ENCODE measurements around the gene C3.
"Not testable (repeated sequence)": the region's sequence is repeated elsewhere in the genome, so short reads cannot be mapped to it uniquely, and the experiment has no call there.

Gene C3

DNA sequence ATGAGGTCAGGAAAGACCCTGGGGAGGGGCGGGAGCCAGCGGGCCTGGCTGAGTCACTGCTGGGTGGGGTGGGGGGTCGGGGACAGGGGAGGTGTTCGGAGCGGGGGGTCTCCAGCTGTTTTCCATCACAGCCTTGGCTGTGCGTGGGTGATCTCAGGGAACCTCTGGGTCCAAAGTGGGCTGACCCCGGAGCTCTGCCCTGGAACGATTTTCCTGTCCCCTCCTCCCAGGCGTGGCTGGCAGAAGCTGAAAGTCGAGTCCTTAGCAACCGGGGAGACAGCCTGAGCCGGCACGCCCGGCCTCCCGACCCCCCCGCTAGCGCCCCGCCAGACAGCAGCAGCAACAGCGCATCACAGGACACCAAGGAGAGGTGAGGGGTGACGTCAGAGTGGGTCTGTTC is 29.6 kb upstream of the C3 start:
- H3K36me3 ChIP-seq (ENCODE audit: control insufficient read depth, insufficient read depth, low read length): peaks cover 22% of the 10 kb centered on the region
- no peak for DNase-seq (ENCODE audit: extremely low read depth, insufficient read length)

DNA sequence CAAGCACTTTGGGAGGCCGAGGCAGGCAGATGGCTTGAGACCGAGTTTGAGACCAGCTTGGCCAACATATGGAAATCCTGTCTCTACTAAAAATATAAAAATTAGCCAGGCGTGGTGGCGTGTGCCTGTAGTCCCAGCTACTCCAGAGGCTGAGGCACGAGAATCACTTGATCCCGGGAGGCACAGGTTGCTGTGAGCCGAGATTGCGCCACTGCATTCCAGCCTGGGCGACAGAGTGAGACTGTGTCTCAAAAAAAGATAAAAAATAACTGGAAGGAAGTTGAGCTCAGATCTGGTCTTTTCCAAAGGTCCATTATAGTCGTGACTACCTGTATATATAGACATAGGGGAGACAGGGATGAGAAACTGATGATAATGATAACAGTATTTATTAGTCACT is 28.1 kb upstream of the C3 start:
- not testable (repeated sequence) for H3K4me3 ChIP-seq (replicated peaks; ENCODE audit: low read depth, low read length); DNase-seq (ENCODE audit: extremely low read depth, insufficient read length); H3K27me3 ChIP-seq (replicated peaks; ENCODE audit: control insufficient read depth, insufficient read depth, low read length)
- H3K36me3 ChIP-seq (ENCODE audit: control insufficient read depth, insufficient read depth, low read length): peaks cover 29% of the 10 kb centered on the region

More for the DNA sequence above, 29.6 kb upstream of the C3 start:
- no peak overlapping the region for H3K4me3 ChIP-seq (replicated peaks; ENCODE audit: low read depth, low read length)
- TF ChIP-seq, protein P1, sequence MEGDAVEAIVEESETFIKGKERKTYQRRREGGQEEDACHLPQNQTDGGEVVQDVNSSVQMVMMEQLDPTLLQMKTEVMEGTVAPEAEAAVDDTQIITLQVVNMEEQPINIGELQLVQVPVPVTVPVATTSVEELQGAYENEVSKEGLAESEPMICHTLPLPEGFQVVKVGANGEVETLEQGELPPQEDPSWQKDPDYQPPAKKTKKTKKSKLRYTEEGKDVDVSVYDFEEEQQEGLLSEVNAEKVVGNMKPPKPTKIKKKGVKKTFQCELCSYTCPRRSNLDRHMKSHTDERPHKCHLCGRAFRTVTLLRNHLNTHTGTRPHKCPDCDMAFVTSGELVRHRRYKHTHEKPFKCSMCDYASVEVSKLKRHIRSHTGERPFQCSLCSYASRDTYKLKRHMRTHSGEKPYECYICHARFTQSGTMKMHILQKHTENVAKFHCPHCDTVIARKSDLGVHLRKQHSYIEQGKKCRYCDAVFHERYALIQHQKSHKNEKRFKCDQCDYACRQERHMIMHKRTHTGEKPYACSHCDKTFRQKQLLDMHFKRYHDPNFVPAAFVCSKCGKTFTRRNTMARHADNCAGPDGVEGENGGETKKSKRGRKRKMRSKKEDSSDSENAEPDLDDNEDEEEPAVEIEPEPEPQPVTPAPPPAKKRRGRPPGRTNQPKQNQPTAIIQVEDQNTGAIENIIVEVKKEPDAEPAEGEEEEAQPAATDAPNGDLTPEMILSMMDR (IDR thresholded peaks at IDR 0.05; ENCODE audit: insufficient read depth, low read length, poor library complexity, severe bottlenecking): no peak
- H3K27me3 ChIP-seq (replicated peaks; ENCODE audit: control insufficient read depth, insufficient read depth, low read length): no peaks in the 10 kb centered on the region

GRCh38 chr19:6745965-6746364 is 25.5 kb upstream of the C3 start:
- TF ChIP-seq, protein P1 (IDR thresholded peaks at IDR 0.05; ENCODE audit: insufficient read depth, low read length, poor library complexity, severe bottlenecking): no peak
- DNase-seq (ENCODE audit: extremely low read depth, insufficient read length): no peak
- H3K27me3 ChIP-seq (replicated peaks; ENCODE audit: control insufficient read depth, insufficient read depth, low read length): no peaks in the 10 kb centered on the region
- no peak overlapping the region for H3K4me3 ChIP-seq (replicated peaks; ENCODE audit: low read depth, low read length)
- H3K36me3 ChIP-seq (ENCODE audit: control insufficient read depth, insufficient read depth, low read length): peaks cover 26% of the 10 kb centered on the region

DNA sequence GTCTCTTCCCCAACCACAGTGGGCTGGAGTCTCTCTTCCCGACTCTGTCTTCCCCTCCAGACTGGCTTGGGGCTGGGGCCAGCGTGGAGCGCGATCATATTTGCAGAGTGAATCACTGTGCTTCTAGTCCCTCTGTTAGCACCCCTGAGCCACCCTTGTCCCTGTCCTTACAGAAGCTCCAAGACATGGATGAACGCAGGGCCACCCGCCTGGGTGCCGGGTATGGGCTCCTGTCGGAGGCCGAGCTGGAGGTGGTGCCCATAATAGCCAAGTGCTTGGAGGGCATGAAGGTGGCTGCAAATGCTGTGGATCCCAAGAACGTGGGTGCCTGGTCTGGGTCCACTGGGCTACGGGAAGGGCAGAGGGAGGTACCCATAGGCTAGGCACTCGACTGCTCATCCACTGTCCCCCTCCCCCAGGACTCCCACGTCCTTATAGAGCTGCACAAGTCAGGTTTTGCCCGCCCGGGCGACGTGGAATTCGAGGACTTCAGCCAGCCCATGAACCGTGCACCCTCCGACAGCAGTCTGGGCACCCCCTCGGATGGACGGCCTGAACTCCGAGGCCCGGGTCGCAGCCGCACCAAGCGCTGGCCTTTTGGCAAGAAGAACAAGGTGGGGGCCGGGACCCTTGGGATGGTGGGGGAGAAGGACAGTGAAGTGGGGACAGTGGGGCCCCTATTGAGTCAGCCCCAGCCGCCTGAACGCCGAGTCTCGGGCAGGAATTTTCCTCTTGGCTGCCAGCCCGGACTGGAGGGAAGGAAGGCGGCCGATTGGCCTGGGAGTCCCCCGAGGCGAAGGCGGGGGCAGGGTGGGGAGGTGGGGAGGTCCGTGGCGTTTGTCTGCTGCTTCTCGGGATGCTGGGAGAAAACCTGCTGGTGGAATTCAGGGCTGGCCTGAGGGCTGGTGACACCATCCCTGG is 24.2 kb upstream of the C3 start:
- no peak for DNase-seq (ENCODE audit: extremely low read depth, insufficient read length)
- TF ChIP-seq, protein P1 (IDR thresholded peaks at IDR 0.05; ENCODE audit: insufficient read depth, low read length, poor library complexity, severe bottlenecking): no peak
- no peak overlapping the region for H3K4me3 ChIP-seq (replicated peaks; ENCODE audit: low read depth, low read length)
- peaks cover 22% of the 10 kb centered on the region for H3K36me3 ChIP-seq (ENCODE audit: control insufficient read depth, insufficient read depth, low read length)
- no peaks in the 10 kb centered on the region for H3K27me3 ChIP-seq (replicated peaks; ENCODE audit: control insufficient read depth, insufficient read depth, low read length)

DNA sequence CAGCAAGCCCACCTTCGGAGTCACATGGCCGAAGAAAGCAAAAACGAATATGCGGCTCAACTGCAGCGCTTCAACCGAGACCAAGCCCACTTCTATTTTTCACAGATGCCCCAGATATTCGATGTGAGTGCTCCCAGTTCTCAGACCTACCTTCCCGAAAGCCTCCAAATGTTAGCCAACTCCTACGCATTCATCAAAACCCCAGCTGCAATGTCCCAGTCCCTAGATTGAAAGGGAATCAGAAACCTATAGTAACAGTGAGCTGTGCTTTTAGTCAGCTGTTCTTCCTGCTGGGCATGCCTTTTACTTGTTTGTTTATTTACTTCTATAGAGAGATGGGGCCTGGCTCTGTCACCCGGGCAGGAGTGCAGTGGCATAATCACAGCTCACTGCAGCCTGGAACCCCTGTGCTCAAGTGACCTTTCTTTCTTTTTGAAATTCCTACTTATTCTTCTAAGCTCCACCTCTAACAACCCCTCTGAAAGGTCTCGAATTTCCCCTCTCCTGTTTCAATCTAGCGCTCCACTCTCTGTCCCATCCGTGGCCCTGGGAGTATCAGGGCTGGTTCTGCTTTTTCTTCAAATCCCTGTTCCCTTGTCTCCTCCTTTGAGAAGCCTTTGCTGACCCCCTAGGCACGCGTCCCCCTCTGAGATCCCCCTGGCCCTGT is 23.4 kb upstream of the C3 start:
- TF ChIP-seq, protein P1 (IDR thresholded peaks at IDR 0.05; ENCODE audit: insufficient read depth, low read length, poor library complexity, severe bottlenecking): no peak
- Histone ChIP-seq H3K27me3 (replicated peaks; ENCODE audit: control insufficient read depth, insufficient read depth, low read length) (no peaks in the 10 kb centered on the region), H3K36me3 (ENCODE audit: control insufficient read depth, insufficient read depth, low read length) (peaks cover 22% of the 10 kb centered on the region), H3K4me3 (replicated peaks; ENCODE audit: low read depth, low read length) (no peak overlapping the region)
- DNase-seq (ENCODE audit: extremely low read depth, insufficient read length): no peak

GRCh38 chr19:6743066-6743465 is 22.6 kb upstream of the C3 start:
- Histone ChIP-seq H3K36me3 (ENCODE audit: control insufficient read depth, insufficient read depth, low read length) (peaks cover 20% of the 10 kb centered on the region), H3K27me3 (replicated peaks; ENCODE audit: control insufficient read depth, insufficient read depth, low read length) (no peaks in the 10 kb centered on the region), H3K4me3 (replicated peaks; ENCODE audit: low read depth, low read length) (no peak overlapping the region)
- DNase-seq (ENCODE audit: extremely low read depth, insufficient read length): no peak
- TF ChIP-seq, protein P1 (IDR thresholded peaks at IDR 0.05; ENCODE audit: insufficient read depth, low read length, poor library complexity, severe bottlenecking): no peak

Measured in GM06990 (cell line).